ENCODE results near the gene ALOX5AP.
"Not testable (repeated sequence)": the region's sequence is repeated elsewhere in the genome, so short reads cannot be mapped to it uniquely, and the experiment has no call there.

ALOX5AP gene

GRCh38 chr13:30739237-30739528 is 3.8 kb downstream of the ALOX5AP start:
- no peak for DNase-seq

- DNase-seq = peak; percentile 92
These were observed 4.7 kb downstream of the ALOX5AP start for GRCh38 chr13:30739761-30740642.

- no peak for DNase-seq
These were observed 7.6 kb downstream of the ALOX5AP start for GRCh38 chr13:30742901-30743300.

- DNase-seq = no peak
These were observed 8.1 kb downstream of the ALOX5AP start for GRCh38 chr13:30743319-30744055.

GRCh38 chr13:30744056-30744680 is 8.8 kb downstream of the ALOX5AP start:
- peak; percentile 94 for DNase-seq

GRCh38 chr13:30744681-30745077 is 9.3 kb downstream of the ALOX5AP start:
- no peak for DNase-seq

GRCh38 chr13:30745906-30746686 is 10.8 kb downstream of the ALOX5AP start:
- DNase-seq = no peak

- no peak for DNase-seq
These were observed 11.4 kb downstream of the ALOX5AP start for GRCh38 chr13:30746791-30747190.

GRCh38 chr13:30747845-30748244 is 12.5 kb downstream of the ALOX5AP start:
- DNase-seq = not testable (repeated sequence)

GRCh38 chr13:30748717-30749116 is 13.4 kb downstream of the ALOX5AP start:
- no peak for DNase-seq

- DNase-seq = no peak
These were observed 14.7 kb downstream of the ALOX5AP start for GRCh38 chr13:30750036-30750435.

GRCh38 chr13:30751183-30751933 is 16.0 kb downstream of the ALOX5AP start:
- no peak for DNase-seq

- no peak for DNase-seq
These were observed 17.0 kb downstream of the ALOX5AP start for GRCh38 chr13:30752201-30752797.

GRCh38 chr13:30753030-30753616 is 17.8 kb downstream of the ALOX5AP start:
- no peak for DNase-seq

- no peak for DNase-seq
These were observed 20.3 kb downstream of the ALOX5AP start for GRCh38 chr13:30755678-30756077.

- no peak for DNase-seq
These were observed 21.8 kb downstream of the ALOX5AP start for GRCh38 chr13:30757026-30757742.

GRCh38 chr13:30759748-30760147 is 24.4 kb downstream of the ALOX5AP start:
- no peak for DNase-seq

- DNase-seq = no peak
These were observed 27.3 kb downstream of the ALOX5AP start for GRCh38 chr13:30762643-30763042.

- no peak for DNase-seq
These were observed 28.6 kb downstream of the ALOX5AP start for GRCh38 chr13:30763786-30764413.

GRCh38 chr13:30766231-30766630 is 30.9 kb downstream of the ALOX5AP start:
- no peak for DNase-seq

All from CD4-positive, alpha-beta T cell treated with Interleukin-4 for 4 hours (primary cell).